NCI-H1092 (cell line): ENCODE results near the gene LGALS12.
"Not testable (repeated sequence)": the region's sequence is repeated elsewhere in the genome, so short reads cannot be mapped to it uniquely, and the experiment has no call there.

Source experiments
- DNase-seq: peaks from one replicate; lab custom pipeline; 2025; lab: John Stamatoyannopoulos, UW

LGALS12 gene

GRCh38 chr11:63534076-63534475 lies 28.2 kb downstream of the LGALS12 start:
- DNase-seq = no peak

DNA sequence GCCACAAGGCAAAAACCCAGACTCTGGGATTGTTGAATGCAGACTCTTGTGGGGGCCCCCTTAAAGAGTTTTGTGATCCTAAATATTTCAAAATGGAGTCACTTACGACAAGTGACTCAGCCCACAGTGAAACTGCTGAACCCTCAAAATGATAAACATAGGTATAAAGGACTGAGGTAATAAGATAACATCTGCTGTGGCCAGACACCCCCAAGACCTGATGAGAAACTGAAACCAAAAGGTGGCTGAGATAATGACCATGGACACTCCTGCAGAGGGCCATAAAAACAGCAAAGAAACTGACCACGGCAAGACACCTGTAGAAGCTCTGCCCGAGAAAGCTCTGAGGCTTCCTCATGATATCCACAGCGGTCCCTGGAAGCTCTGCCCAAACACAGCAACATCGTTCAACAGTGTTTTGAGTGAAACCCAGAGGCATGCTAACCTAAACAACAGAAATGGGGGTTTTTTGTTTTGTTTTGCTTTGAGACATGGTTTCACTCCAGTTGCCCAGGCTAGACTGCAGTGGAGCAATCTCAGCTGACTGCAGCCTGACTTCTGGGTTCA lies 29.1 kb downstream of the LGALS12 start:
- no peak for DNase-seq

DNA sequence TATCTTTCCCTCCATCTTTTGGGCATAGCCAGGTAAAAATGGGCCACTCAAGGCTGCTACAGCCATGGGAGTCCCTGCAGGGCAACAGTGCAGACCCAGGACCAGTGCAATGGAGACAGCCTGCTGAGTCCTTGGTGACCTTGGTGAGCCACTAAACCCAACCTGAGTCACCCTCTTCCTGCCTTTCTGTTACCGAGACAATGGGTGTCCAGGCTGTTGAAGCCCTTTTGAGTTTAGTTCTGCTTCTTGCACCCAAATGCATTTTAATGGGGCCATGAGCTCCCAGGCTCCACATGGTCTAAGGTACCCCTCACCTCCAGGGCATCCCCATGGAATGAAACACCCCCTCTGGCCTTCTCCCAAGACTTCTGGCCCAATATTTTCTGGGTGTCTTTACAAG lies 29.9 kb downstream of the LGALS12 start:
- no peak for DNase-seq

- peak; percentile 60 for DNase-seq
These were observed 30.9 kb downstream of the LGALS12 start, which contains the start of gene PLAAT4 for GRCh38 chr11:63536669-63537292. Gene PLAAT4 (plus strand): TSS chr11:63536808. CDS start chr11:63536869, 61 bp downstream.

- peak; percentile 93 for DNase-seq
These were observed 31.6 kb downstream of the LGALS12 start for GRCh38 chr11:63537293-63538101.

- not testable (repeated sequence) for DNase-seq
These were observed 36.6 kb downstream of the LGALS12 start for GRCh38 chr11:63542506-63542905.

- DNase-seq = no peak
These were observed 37.8 kb downstream of the LGALS12 start for GRCh38 chr11:63543711-63544110.

GRCh38 chr11:63547061-63547460 lies 41.2 kb downstream of the LGALS12 start:
- DNase-seq = no peak

DNA sequence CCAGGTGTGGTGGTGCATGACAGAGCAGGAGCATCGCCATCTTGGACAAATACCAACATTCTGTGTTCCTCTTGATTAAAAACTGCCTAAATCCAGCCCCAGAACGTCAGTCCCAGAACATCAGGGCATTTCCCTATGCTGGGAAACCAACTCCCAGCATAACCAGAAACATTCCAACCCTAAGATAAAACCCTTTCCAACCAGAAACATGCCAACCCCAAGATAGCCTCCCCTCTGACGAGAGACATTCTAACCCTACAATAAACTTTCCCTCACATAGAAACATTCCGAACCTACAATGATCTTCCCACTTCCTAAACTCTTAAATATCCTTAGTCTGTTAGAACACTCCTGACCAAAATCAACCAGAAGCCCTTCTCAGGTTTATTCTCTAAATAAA lies 42.3 kb downstream of the LGALS12 start:
- no peak for DNase-seq

DNA sequence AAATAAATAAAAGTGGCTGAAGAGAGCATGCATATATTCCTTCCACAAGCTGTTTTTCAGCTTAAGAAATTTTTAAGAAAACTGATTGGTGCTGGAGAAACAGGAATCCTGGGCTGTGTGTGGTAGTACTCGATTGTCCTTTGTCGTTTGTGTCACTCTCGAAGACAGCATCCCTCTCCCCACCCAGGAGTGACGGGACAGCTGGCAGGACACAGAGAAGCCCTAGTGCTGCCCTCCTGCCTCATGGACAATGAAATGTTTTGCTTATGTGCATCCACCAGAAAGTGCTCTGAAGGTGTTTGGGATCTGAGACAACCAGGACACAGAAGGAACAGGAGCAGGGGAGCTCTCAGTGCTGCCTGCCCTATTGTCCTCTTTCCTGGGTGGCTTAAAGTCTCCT lies 43.5 kb downstream of the LGALS12 start:
- no peak for DNase-seq

DNA sequence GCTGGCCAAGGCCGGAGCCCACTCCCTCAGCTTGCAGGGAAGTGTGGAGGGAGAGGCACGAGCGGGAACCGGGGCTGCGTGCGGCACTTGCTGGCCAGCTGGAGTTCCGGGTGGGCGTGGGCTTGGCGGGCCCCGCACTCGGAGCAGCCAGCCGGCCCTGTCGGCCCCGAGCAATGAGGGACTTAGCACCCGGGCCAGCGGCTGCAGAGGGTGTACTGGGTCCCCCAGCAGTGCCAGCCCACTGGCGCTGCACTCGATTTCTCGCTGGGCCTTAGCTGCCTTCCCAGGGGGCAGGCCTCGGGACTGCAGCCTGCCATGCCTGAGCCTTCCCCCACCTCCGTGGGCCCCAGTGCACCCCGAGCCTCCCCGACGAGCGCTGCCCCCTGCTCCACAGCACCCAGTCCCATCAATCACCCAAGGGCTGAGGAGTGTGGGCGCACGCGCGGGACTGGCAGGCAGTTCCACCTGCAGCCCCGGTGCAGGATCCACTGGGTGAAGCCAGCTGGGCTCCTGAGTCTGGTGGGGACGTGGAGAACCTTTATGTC lies 44.3 kb downstream of the LGALS12 start:
- not testable (repeated sequence) for DNase-seq

DNA sequence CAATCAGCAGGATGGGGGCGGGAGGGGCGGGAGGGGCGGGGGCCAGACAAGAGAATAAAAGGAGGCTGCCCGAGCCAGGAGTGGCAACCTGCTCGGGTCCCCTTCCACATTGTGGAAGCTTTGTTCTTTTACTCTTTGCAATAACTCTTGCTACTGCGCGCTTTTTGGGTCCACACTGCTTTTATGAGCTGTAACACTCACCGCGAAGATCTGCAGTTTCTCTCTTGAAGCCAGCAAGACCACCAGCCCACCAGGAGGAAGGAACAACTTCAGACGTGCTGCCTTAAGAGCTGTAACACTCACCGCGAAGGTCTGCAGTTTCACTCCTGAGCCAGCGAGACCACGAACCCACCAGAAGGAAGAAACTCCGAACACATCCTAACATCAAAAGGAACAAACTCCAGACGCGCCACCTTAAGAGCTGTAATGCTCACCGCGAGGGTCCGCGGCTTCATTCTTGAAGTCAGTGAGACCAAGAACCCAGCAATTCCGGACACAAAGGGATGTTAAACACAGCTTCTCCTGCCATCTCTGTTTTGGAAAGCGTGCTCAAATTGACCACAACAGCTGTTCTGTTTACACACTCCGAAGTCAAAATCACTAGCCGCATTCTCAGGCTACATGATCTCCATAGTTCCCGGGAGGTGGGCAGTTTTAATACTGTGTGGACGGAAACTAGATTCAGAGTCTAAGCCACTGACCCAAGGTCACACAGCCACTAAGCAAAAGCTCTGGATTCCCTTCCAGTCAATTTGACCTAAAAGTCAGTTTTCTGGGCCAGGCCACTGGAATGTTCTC lies 45.4 kb downstream of the LGALS12 start:
- no peak for DNase-seq

GRCh38 chr11:63551889-63552266 lies 46.0 kb downstream of the LGALS12 start:
- no peak for DNase-seq

GRCh38 chr11:63552921-63553320 lies 47.0 kb downstream of the LGALS12 start:
- no peak for DNase-seq

- DNase-seq = no peak
These were observed 47.9 kb downstream of the LGALS12 start for GRCh38 chr11:63553759-63554158.

DNA sequence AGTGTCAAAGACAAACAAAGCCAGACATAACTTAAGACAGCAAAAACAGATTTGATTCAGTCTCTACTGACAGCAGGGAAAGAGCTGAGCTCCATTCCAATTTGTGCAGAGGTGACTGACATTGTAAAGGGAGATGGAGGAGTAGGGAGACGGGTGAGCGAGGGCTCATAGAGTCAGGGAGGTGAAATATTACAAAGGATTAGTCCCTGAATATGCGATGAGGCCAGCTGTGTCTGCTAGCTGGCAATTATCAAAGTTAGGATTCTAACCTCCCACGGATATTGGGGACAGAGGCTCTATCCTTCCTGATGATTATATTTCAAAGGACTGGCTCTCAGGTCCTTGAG lies 49.0 kb downstream of the LGALS12 start:
- DNase-seq = no peak

DNA sequence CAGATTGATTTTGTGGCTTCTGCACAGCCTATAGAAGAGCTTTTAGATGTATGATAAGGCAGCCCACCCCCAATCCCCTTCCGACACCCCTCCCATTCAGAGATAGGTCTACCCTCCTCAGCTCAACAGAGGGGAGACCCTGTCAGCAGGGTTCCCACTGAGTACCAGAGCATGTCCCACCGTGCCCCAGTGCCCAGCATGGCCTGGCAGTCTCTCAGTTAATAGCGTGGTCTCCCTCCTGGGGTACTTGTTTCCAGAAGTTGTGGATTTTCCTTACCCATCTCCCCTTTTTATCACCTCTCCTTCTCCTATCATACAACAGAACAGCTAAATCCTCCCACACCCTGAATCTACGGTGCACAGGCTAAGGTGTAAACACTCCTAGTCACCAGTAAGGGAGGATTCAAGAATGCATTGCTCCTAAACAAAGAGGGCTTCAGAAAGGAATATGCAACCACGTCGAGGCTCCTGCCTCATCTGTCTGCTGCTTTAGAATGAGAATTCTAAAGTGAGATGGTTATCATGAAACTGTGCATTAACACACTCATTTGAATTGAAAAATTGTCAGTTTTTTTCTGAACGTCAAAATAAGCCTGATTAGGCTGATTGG lies 50.6 kb downstream of the LGALS12 start:
- no peak for DNase-seq

GRCh38 chr11:63557570-63557969 lies 51.7 kb downstream of the LGALS12 start:
- DNase-seq = no peak

DNA sequence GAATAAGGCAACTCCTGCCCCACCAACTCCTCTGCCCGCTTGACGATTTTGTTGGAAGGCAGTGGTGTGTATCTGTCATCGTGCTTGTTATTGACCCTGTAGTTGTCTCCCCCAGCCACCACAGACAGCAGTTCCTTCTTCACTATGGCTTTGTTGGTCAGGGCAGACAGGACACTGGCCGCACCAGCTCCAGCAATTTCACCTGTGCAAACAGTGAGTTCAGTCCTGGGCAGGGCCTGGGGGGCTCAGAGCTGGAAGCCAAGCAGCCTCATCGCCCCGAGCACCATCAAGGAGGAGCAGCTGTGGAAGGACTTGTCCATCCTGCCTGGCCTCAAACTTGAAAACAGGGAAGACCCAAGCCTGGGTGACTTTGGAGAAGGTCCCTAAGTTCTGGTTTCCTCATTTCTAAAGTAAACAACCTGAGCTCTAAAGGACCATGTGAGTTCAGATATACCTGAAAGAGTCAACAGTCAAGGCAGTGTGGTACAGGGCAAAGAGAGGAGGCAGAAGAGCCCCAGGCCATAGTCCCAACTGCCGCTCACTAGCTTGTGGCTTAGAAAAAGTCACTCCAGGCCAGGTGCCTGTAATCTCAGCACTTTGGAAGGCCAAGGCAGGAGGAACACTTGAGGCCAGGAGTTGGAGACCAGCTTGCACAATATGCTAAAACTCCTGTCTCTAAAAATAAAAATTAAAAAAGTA lies 52.7 kb downstream of the LGALS12 start:
- DNase-seq = no peak

- no peak for DNase-seq
These were observed 54.8 kb downstream of the LGALS12 start for GRCh38 chr11:63560506-63561180.
